Panc1 (cell line): ENCODE data around the gene POLE. TPM values are rescaled to one million over a fixed set of nuclear protein-coding genes. Genes with fewer than 3 reads are reported as not detected.

Source experiments
- ATAC-seq: fragments of 200-7000 bp; cut with Tn5 transposase; 2 replicates; pipeline ENCODE4 v1.9.1; 2020; ENCODE audit warnings: mild to moderate bottlenecking, moderate library complexity
- BruUV-seq: library from RNA; stranded (reverse); fragments of 400-500 nt; replicated peaks from 2 replicates; lab custom pipeline; 2021; lab: Mats Ljungman, UMichigan
- CTCF ChIA-PET: fragments of 300-600 bp; sonication (Branson Sonifier 250); formaldehyde crosslinking; loops from one replicate; lab custom pipeline; 2022; ENCODE audit warnings: antibody characterized with exemption; lab: Charles Lee
- POLR2A ChIA-PET: fragments of 300-600 bp; sonication (Branson Sonifier 250); formaldehyde crosslinking; loops from one replicate; lab custom pipeline; 2022; ENCODE audit warnings: antibody characterized with exemption; lab: Charles Lee
- DNase-seq: peaks from one replicate; pipeline ENCODE4 v3.0.0-alpha.2; 2010; ENCODE audit warnings: low read depth, low spot score
- H3K27ac ChIP-seq: 2 replicates; pipeline ENCODE4 v1.5.1; 2011; ENCODE audit warnings: mild to moderate bottlenecking, low read length, inconsistent platforms
- H3K27me3 ChIP-seq: fragments of 200-500 bp; sonication (Bioruptor generic); 2 replicates; pipeline ENCODE4 v1.6.0; 2014; ENCODE audit warnings: low read length, inconsistent platforms; ENCODE audit not compliant: control insufficient read depth, insufficient read depth
- H3K36me3 ChIP-seq: fragments of 200-500 bp; sonication (Bioruptor generic); 2 replicates; pipeline ENCODE4 v1.5.1; 2014; ENCODE audit warnings: inconsistent platforms, mild to moderate bottlenecking, low read length, moderate library complexity; ENCODE audit not compliant: control insufficient read depth, insufficient read depth
- H3K4me1 ChIP-seq: 2 replicates; pipeline ENCODE4 v1.5.1; 2011; ENCODE audit warnings: inconsistent platforms, mild to moderate bottlenecking, low read length, moderate library complexity; ENCODE audit not compliant: control insufficient read depth, insufficient read depth
- H3K4me3 ChIP-seq, 2 experiments: 2 replicates each; pipeline ENCODE4 v1.5.1; 2011 to 2012; ENCODE audit warnings: low read depth in 2 of 2, low read length in 2 of 2, mild to moderate bottlenecking in 2 of 2, inconsistent platforms in 1 of 2, moderate library complexity in 1 of 2
- H3K9me3 ChIP-seq: fragments of 200-500 bp; sonication (Bioruptor generic); 2 replicates; pipeline ENCODE4 v1.5.1; 2014; ENCODE audit warnings: low read depth, mild to moderate bottlenecking, inconsistent platforms, low read length, moderate library complexity; ENCODE audit not compliant: control insufficient read depth, insufficient read depth
- CTCF ChIP-seq: fragments of 450-650 bp; IDR thresholded peaks from 2 replicates; pipeline ENCODE4 v1.5.1; 2017; ENCODE audit warnings: mild to moderate bottlenecking
- POLR2AphosphoS5 ChIP-seq: IDR thresholded peaks from 2 replicates; pipeline ENCODE4 v1.6.1; 2012; ENCODE audit warnings: mild to moderate bottlenecking, low read depth, low read length, moderate library complexity
- REST ChIP-seq, 2 experiments: IDR thresholded peaks; 2 replicates each; pipeline ENCODE4 v1.6.1; 2011 to 2012; ENCODE audit warnings: low read depth in 2 of 2, control low read depth in 1 of 2, low read length in 1 of 2, mild to moderate bottlenecking in 1 of 2, moderate library complexity in 1 of 2; ENCODE audit not compliant: insufficient read depth in 1 of 2
- SIN3A ChIP-seq: IDR thresholded peaks from 2 replicates; pipeline ENCODE4 v1.6.1; 2012; ENCODE audit warnings: low read depth, mild to moderate bottlenecking, low read length, moderate library complexity, borderline replicate concordance; ENCODE audit not compliant: insufficient read depth
- TCF7L2 ChIP-seq: IDR thresholded peaks from 2 replicates; pipeline ENCODE4 v1.6.1; 2011; ENCODE audit warnings: mild to moderate bottlenecking, low read depth, low read length, inconsistent platforms
- in situ Hi-C: cut with HindIII; loops from 2 replicates; pipeline ENCODE4 v1.10.0; 2016; ENCODE audit warnings: low sequenced_read_pairs, low pct_unique_long_range_greater_than_20kb
- intact Hi-C: fragments of 100-400 bp; cut with micrococcal nuclease; formaldehyde crosslinking; loops from one replicate; pipeline ENCODE4 v1.10.0; 2022; ENCODE audit not compliant: unreplicated experiment
- total RNA-seq: library from RNA; stranded (reverse); gene quantifications from one replicate; pipeline ENCODE4 v1.2.1, GENCODE V29; 2021; ENCODE audit not compliant: unreplicated experiment

POLE gene
- total RNA-seq, 1 experiment from 2014 or later = 112 TPM

GRCh38 chr12:132591107-132591935 is 95.8 kb downstream of the POLE start:
- in situ Hi-C loops (no loop called here), intact Hi-C loops (no loop called here)
- POLR2A ChIA-PET = no interaction called here
- H3K9me3 ChIP-seq = no peaks in the 10 kb centered on the region
- no peak for DNase-seq
- no peak overlapping the region for H3K4me3 ChIP-seq
- no peak for ATAC-seq
- no peak overlapping the region for H3K27ac ChIP-seq
- no peaks in the 10 kb centered on the region for H3K27me3 ChIP-seq
- no peaks in the 10 kb centered on the region for H3K36me3 ChIP-seq
- BruUV-seq = no TSS peak
- H3K4me1 ChIP-seq = peaks cover 7% of the 10 kb centered on the region
- CTCF ChIA-PET = no interaction called here
- no peak for TF ChIP-seq SIN3A
- TF ChIP-seq TCF7L2 = no peak
- TF ChIP-seq REST (IDR thresholded peaks at IDR 0.05; ENCODE audit: insufficient read depth in 1 of 2, low read depth in 2 of 2, low read length in 1 of 2) = no peak
- no peak for TF ChIP-seq CTCF
- TF ChIP-seq POLR2AphosphoS5 = no peak

GRCh38 chr12:132588821-132589669 is 98.1 kb downstream of the POLE start:
- Histone ChIP-seq H3K27me3 (no peaks in the 10 kb centered on the region), H3K4me1 (no peaks in the 10 kb centered on the region; the same call in 1 of the 2 replicates), H3K4me3 (no peak overlapping the region), H3K36me3 (no peaks in the 10 kb centered on the region), H3K9me3 (no peaks in the 10 kb centered on the region), H3K27ac (no peak overlapping the region)
- BruUV-seq = no TSS peak
- POLR2A ChIA-PET = no interaction called here
- TF ChIP-seq REST (IDR thresholded peaks at IDR 0.05; ENCODE audit: insufficient read depth in 1 of 2, low read depth in 2 of 2, low read length in 1 of 2) = no peak
- no peak for TF ChIP-seq POLR2AphosphoS5
- no peak for TF ChIP-seq SIN3A
- no peak for TF ChIP-seq TCF7L2
- no peak for TF ChIP-seq CTCF
- in situ Hi-C loops (no loop called here), intact Hi-C loops (no loop called here)
- DNase-seq = no peak
- ATAC-seq = no peak
- CTCF ChIA-PET = no interaction called here
